ENCODE measurements around the gene TSPO2.
A peak's percentile ranks its signal among the peaks of the same experiment; 100 is the strongest.
"Not testable (repeated sequence)": the region's sequence is repeated elsewhere in the genome, so short reads cannot be mapped to it uniquely, and the experiment has no call there.

Gene TSPO2, protein sequence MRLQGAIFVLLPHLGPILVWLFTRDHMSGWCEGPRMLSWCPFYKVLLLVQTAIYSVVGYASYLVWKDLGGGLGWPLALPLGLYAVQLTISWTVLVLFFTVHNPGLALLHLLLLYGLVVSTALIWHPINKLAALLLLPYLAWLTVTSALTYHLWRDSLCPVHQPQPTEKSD

DNA sequence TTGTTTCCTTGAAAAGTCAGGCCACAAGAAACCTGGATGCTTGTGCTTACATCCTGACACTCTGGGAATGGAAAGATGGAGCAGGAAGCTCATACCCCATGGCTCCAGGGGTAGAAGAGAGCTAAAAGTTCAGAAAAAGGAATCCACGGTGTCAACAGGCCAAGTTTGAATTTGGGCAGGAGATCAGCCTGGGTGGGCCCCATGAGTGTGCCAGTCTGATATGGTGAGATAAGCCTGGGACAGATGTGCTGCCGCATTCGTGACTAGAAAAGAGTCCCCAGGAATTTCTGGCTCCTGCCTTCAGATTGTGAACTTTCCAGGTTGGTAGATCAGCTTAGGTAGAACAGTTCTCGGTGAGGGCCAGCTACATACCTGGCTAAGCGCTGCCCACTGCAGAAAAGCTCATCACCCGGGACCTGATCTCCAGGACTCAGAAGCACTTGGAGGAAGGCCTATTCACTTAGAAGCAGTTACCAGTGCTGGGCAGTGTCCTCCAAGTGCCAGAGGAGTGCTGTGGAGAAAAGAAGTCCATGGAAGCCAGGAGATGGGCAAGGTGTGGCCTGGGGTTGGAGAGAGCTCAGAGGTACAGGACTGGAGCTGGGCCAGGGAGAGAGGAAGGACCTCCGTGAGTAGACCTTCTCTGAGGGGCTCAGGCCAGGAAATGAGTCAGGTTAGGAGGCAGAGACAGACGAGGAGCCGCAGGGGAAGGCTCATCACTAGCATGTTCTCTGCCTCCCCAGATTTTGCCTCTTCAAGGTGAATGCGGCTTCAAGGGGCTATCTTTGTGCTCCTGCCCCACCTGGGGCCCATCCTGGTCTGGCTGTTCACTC lies at the start of gene TSPO2:
TSS of gene TSPO2 (plus strand) at position 242 of the 830 bp plus-strand sequence. CDS start at position 761, 519 bp downstream.
- DNase-seq (ENCODE audit: low read depth), result no peak

DNA sequence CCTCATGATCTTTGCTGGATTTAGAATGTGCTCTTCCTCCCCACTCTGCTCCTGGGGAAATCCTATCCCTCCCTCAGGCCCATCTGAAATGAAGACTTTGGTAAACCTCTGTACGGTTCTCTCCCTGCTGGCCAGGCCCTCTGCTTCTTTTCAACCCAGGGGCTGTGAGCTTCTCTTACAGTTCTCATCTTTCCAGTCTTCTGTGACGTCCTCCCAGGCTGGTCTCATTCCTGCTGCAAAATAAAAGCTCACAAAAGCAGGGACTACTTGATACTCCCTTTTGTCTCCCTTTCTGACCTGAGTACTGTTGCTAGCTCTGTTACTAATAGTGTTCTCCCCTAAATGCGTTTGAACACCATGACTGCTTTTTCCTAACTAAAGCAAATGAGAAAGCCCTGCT lies 49.5 kb upstream of the TSPO2 start:
- DNase-seq (ENCODE audit: low read depth), result no peak

DNA sequence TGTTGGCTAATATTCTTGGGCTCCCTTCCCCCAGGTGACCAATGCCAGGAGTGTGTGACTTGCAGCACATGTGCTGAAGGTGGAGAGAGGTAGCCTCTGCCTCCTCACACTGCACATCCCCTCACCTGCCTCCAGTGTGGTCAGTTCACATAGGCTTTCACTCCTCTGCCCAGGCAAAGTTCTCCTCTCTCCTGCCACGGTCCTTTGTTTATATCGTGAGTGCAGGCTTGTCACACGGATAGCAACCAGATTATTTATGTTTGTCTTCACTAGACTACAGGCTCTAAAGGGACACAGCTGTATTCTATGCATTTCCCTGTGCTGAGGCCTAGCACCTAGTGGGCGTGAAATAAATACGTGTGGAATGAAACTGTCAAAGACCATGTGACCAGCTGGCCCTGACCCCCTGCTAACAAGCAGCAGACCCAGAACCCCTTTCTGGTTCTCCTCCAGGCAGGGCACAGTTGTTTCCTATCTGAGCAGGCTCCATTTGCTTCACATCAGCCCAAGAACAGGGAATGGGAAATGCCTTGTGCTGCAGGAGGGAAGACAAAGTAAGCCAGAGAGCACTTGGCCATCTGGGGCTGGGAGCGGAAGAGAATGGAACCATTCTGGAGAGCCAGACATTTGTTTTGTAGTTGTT lies 45.6 kb upstream of the TSPO2 start:
- DNase-seq (ENCODE audit: low read depth), result no peak

DNA sequence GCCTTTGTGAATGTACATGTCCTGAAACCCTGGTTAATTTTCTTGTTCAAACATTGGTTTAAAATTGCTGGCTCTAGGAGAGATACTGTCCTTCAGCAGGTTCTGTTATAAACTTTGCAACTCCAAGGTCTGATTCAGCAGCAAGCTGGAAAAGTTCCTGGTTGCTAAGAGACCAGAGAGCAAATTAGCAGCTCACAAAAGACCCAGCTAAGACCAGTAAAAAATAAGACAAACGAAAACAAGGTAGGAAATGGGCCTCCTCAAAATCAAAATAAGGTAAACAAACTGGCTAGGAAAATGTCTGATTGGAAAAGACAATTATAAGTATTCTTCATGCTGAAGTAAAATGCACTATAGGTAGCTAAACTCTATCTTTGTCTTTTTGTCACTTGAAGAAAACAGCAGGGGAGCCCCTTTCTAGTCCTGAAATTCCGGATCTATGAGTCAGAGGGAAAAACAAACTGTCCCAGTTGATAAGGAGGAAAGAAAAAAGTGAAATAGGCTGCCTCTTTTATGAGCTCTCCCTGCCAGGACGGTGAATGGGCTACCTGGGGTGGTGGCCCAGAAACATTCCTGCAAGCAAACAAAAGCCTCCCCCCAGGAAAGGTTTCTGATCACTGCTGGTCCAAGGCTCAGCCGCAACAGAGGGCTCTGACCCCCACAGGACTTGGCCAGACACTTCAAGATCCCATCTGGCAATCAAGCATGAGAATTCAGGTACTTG lies 44.9 kb upstream of the TSPO2 start:
- no peak for DNase-seq (ENCODE audit: low read depth)

DNA sequence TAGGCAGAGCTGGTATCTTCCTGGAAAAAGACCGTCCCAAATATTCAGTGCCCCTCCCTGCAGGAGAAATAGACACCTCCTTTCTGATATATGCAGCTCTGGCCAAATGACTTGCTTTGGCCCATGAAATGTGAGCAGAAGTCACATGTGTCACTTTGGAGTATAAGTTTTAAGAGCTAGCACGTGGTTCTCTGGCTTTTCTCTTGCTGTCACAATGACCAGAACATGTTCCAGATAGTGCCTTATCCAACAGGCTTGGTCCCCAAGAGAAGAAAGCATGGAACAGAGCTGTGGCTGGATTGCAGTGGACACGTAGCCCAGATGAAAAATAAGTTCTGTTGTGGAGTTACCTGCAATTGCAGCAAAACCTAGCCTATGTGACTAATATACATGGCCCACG lies 43.6 kb upstream of the TSPO2 start:
- no peak for DNase-seq (ENCODE audit: low read depth)

DNA sequence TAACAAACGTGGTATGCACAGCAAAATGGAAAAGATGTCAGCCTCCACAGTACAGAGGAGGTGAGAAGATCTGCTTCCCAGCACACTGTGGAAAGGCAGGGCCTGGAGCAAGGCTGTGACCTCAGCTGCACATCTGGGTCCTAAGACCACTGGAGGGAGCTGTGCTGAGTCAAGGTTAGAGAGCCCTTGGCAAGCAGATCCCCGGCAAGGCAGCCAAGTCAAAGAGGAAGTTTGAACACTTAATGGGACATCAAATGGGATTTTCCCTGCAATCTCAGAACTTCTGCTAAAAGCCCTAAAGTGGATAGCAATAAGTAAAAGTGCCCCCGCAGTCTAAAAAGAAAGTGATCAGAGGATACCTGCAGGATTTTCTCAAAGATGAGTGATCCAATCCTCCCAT lies 42.7 kb upstream of the TSPO2 start:
- peak; percentile 24 for DNase-seq (ENCODE audit: low read depth)

DNA sequence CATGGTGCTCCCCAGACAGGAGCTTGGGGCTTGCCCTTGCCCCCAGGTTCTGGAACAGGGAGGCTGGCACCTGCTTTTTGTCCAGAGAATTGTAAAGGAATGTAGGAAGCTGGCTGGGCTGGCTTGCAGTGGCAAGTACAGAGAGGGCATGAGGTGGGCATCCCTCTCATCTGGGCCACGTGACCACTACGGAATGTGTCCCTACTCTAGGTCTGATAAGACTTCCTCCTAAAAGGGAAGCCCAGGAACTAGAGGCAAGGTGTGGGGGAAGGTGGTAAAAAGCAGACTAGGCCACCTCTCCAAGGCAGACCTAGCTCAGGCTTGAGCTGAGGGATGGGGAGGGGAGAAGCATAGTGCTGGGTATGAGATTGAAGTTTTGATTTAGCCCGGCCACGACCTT lies 42.0 kb upstream of the TSPO2 start:
- DNase-seq (ENCODE audit: low read depth), result no peak

DNA sequence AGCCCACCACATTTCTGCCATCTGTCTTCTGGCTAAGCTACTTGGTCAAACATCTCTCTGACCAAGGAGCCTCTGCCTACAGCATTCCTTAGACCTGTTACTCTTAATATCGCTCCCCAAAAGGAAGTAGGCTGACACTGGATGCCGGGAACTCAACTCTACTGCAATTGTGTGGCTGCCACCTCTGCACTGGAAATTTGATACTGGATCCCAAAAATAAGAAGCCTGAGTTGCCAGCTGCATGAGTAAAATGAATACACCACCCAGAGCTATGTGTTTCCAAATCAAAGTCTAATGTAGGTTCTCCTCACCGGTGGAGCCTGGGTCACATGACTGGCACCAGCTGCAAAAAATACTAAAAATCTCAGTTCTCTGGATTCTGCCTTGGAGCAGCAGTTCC lies 40.1 kb upstream of the TSPO2 start:
- DNase-seq (ENCODE audit: low read depth), result no peak

DNA sequence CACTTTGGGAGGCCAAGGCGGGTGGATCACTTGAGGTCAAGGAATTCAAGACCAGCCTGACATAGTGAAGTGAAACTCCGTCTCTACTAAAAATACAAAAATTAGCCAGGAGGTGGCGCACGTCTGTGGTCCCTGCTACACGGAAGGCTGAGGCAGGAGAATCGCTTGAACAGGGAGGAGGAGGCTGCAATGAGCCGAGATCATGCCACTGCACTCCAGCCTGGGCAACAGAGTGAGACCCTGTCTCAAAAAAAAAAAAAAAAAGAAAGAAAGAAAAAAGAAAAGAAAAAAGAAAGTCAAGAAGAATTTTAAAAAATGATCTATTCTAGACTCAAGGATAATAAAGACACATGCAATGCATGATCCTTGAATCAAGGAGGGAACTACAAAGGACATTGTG lies 36.0 kb upstream of the TSPO2 start:
- DNase-seq (ENCODE audit: low read depth), result peak; percentile 57

DNA sequence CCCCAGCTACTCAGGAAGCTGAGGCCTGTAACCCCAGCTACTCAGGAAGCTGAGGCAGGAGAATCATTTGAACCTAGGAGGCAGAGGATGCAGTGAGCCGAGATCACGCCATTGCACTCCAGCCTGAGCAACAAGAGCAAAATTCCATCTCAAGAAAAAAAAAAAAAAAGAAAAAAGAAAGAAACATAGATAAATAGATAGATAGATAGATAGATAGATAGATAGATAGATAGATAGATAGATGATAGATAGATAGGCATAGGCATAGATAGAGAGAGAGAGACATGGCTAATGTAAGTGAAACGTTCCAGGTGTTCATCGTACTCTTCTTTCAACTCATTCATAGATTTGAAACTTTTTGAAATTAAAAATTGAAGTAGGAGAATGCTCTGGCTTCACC lies 35.3 kb upstream of the TSPO2 start:
- not testable (repeated sequence) for DNase-seq (ENCODE audit: low read depth)

DNA sequence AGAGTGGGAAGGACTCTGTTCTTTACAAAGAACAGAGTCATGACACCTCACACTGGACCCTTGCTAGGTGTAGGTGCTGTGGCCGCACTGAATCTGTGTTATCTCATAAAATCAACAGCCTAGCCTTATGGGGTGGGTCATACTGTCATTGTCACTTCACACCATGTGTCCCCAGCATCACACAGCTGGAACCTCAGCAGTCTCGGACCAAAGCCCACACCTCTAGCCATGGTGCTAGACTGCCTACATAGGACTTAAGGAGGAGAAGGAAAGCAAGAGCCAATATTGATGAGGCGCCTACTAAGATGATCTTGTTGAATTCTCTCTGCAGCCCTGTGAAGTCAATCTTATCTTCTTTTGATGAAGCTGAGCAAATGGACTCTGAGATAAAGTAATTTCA lies 34.3 kb upstream of the TSPO2 start:
- no peak for DNase-seq (ENCODE audit: low read depth)

DNA sequence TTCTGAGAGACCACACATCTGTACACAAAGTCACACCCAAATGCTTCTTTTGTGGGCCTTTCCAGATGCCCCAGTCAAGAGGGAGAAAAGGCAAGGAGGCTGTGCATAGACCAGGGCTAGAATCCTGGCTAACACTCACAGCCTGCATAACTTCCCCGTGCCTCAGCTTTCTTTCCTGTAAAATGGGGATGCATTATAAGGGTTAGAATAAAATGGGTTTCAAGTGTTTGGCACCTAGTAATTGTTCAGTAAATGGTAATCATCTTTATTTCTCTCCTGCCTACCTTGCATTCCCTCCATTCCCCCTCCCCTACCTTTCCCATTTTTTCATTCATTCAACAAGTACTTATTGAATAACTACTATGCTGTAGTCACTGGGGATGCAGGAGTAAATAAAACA lies 32.6 kb upstream of the TSPO2 start:
- DNase-seq (ENCODE audit: low read depth), result no peak

DNA sequence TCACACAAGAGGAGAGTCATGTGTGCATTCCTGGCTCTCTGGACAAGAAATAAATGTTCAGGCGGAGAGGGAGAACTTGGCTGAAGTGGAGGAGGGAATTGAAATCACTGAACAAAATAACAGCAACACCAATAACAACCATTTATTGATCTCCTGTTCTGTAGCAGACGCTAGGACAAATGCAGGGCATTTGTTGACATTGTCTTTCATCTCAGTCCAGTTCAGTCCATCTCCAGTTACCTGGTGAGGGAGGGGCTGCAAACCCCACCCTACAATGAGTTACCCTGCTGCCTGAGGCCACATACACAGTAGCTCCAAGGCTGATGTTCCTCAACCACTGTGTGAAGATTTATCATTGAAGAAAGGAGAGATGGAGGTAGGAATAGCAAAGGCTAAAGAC lies 30.6 kb upstream of the TSPO2 start:
- DNase-seq (ENCODE audit: low read depth), result no peak

DNA sequence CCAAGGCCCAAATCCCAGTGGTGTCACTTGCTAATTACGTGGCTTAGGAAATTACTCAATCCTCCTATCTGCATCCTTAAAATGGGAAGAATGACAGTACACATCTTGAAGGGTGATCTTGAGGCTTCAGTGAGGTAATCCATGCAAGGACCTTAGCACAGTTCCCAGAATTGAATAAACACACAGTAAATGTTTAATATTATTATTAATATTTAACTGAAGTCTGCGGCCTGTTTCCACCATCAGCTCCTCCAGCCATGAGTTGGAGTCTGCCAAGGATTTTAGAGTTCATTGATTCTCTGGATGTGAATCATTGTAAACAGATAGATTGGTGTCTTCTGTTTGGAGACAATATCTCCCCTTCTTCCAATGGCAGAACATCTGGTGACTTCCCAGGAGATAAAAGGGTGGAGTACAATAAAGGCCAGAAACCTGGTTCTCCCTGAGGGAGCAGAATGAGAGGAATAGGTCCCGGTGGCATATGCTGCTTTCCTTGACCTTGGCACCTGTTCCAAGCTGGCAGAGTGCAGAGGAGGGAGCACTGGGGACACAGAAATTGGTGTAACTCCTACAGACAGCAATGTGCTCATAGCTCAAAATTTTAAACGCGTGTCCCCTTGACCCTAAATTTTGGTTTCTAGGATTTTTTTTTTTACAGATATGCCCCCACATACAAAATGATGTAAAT lies 28.7 kb upstream of the TSPO2 start:
- DNase-seq (ENCODE audit: low read depth), result no peak

DNA sequence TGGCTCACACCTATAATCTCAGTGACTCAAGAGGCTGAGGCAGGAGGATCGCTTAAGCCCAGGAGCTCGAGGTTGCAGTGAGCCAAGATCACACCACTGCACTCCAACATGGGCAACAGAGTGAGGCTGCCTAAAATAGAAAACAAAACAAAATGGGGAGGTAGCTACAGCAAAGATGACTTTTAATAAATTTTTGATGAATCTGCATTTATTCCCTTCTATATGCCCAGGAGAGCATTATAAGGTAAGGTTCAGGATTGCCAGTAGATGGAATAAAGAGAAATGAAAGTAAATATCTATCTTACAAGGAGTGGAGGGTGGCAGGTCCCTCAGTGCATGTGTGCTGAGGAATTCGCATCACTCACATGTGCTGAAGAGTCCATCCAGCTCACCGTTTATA lies 27.5 kb upstream of the TSPO2 start:
- no peak for DNase-seq (ENCODE audit: low read depth)

DNA sequence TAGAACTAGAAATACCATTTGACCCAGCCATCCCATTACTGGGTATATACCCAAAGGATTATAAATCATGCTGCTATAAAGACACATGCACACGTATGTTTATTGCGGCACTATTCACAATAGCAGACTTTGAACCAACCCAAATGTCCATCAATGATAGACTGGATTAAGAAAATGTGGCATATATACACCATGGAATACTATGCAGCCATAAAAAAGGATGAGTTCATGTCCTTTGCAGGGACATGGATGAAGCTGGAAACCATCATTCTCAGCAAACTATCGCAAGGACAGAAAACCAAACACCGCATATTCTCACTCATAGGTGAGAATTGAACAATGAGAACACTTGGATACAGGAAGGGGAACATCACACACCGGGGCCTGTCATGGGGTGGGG lies 26.4 kb upstream of the TSPO2 start:
- DNase-seq (ENCODE audit: low read depth), result not testable (repeated sequence)

DNA sequence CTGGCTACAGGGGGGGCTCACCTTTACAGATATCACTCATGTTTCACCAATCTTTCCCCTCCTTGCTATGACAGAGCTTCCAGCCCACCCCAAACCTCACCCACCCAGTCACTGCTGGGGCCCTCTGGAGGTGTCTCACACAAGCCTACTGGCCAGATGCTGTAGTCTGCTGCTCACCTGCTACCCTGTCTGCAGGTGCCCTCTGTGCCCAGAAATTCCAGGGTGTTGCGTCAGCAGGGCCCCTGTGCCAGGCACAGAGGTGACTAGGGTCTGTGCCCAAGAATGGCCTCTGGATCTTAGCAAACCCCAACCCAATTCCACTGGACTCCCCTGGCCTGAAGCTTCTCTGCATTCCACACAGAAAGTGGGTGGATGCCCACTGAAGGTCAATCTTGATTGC lies 24.6 kb upstream of the TSPO2 start:
- DNase-seq (ENCODE audit: low read depth), result no peak

DNA sequence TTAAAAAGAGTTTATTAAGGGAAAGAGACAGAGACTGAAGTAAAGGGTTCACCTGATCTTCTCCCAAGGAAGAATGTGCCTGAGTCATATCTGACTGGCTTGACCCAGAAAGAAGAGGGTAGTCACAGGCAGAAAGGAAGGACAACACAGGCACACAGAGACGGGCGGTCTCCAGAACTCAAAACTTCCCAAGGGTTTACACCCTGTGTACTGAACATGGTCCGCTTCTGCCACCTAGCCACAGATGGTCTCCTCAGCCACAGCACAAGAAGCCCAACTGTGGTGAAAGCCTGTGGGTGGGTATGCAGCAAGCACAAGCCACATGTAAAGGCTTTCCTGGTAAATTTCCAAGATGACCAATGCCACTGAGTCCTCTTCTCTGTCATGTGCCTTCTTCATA lies 20.4 kb upstream of the TSPO2 start:
- DNase-seq (ENCODE audit: low read depth), result no peak

DNA sequence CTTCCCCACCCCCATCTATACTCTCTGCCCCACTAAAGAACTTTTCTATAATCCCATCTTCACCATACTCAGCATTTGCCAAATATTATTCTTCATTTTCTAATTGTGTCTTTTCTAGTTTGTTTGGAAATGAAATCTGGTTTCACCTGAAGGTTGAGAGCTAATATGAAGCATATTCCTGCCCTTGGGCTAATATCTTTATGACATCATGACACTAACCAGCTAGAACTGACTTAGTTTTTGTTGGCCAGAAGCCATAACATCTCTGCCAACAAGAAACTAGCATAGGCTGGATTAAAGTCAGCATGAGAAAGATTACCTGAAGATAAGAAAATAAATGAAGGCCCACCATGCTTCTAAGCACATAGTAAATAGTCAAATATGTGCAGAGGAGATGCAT lies 20.0 kb upstream of the TSPO2 start:
- DNase-seq (ENCODE audit: low read depth), result no peak

DNA sequence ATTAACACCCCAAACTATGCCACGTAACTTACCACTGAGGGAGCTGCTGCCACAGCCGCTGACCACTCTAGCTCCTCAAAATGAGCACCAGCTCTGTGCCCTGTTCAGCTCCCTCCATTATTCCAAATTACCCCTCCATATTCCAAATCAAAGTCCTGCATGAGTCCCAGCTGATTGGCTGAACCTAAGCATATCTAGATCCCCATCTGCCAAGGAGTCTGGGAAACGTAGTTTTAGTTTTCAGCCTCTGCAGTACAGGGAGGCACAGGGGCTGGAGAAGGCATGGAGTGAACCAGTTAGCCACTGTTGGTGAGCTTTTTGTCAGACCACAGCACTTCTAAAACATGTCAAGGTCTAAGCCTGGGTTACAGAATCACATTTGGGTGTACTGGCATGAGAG lies 19.2 kb upstream of the TSPO2 start:
- no peak for DNase-seq (ENCODE audit: low read depth)

DNA sequence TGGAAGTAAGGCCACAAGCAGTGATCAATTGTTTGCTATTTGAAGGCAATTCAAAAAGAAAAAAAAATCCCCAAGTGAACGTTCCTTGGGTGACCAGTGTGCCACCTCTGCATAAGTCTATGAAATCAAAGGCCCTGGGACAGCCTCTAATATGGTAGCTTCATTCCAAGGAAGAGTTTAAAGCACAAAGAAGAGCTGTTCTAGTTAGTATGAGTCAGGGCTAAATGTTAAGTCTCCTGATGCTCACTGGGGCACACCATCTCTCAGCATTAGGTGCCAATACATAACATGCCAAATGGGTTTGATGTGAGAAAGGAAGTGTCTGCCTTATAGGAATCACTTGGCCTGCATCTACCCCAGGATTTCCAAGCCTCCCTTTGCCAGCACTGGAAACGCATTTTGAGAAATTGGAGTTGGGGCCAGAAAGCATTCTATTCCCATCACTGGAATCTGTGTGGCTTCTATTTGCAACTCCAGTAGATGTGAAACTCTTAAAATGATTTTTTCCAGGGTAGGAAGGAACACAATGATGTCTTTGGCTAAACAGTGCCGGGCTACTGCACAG lies 16.2 kb upstream of the TSPO2 start:
- DNase-seq (ENCODE audit: low read depth), result no peak

DNA sequence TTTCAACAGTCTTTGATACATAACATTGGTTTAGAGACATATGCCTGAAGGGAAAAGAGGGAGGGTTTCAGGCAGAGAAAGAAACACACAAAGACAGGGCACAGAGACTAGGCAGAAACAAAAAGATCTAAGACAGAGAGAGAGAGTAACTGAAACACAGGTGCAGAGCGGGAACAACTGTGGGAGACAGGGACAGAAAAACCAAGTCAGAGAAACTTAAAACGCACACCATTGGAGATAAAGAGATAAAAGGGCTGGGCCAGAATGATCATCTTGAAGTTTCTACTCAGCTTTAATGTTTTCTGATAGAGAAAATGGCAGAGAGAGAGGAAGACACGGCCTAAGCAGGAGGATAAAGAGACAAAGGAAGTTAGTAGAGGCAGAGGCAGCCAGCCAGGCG lies 15.0 kb upstream of the TSPO2 start:
- DNase-seq (ENCODE audit: low read depth), result no peak

Data from CMK (cell line).